Ramos (cell line): ENCODE results near the gene POLQ.
"Not testable (repeated sequence)": the region's sequence is repeated elsewhere in the genome, so short reads cannot be mapped to it uniquely, and the experiment has no call there.

Source experiments
- in situ Hi-C: fragments of 300-500 bp; cut with MboI; formaldehyde crosslinking; loops from one replicate; pipeline ENCODE4 v1.14.3; 2022; ENCODE audit warnings: low sequenced_read_pairs; ENCODE audit not compliant: unreplicated experiment

POLQ gene

GRCh38 chr3:121515862-121516261 is 29.9 kb downstream of the POLQ start:
- in situ Hi-C loops = no loop called here

- in situ Hi-C loops = no loop called here
Observed at GRCh38 chr3:121515313-121515712, 30.5 kb downstream of the POLQ start.

GRCh38 chr3:121514496-121514895 is 31.3 kb downstream of the POLQ start:
- in situ Hi-C loops = no loop called here

GRCh38 chr3:121508389-121508788 is 37.4 kb downstream of the POLQ start:
- in situ Hi-C loops = no loop called here

- in situ Hi-C loops = no loop called here
Observed at GRCh38 chr3:121505256-121505655, 40.5 kb downstream of the POLQ start.

GRCh38 chr3:121504618-121505017 is 41.2 kb downstream of the POLQ start:
- in situ Hi-C loops = no loop called here

GRCh38 chr3:121496786-121497185 is 49.0 kb downstream of the POLQ start:
- in situ Hi-C loops = no loop called here

- in situ Hi-C loops = no loop called here
Observed at GRCh38 chr3:121493431-121493830, 52.4 kb downstream of the POLQ start.

GRCh38 chr3:121491683-121492320 is 54.0 kb downstream of the POLQ start:
- in situ Hi-C loops = no loop called here

GRCh38 chr3:121490161-121490560 is 55.6 kb downstream of the POLQ start:
- in situ Hi-C loops = no loop called here

- in situ Hi-C loops = no loop called here
Observed at GRCh38 chr3:121488628-121489027, 57.2 kb downstream of the POLQ start.

- in situ Hi-C loops = no loop called here
Observed at GRCh38 chr3:121483290-121483689, 62.5 kb downstream of the POLQ start.

GRCh38 chr3:121482660-121483059 is 63.1 kb downstream of the POLQ start:
- in situ Hi-C loops = no loop called here

- in situ Hi-C loops = no loop called here
Observed at GRCh38 chr3:121481106-121481880, 64.5 kb downstream of the POLQ start.

- in situ Hi-C loops = no loop called here
Observed at GRCh38 chr3:121477589-121477988, 68.2 kb downstream of the POLQ start.

GRCh38 chr3:121473001-121473400 is 72.8 kb downstream of the POLQ start:
- in situ Hi-C loops = no loop called here

GRCh38 chr3:121467085-121467484 is 78.7 kb downstream of the POLQ start:
- in situ Hi-C loops = no loop called here

GRCh38 chr3:121463745-121464144 is 82.0 kb downstream of the POLQ start:
- in situ Hi-C loops = no loop called here

- in situ Hi-C loops = no loop called here
Observed at GRCh38 chr3:121462565-121462964, 83.2 kb downstream of the POLQ start.

GRCh38 chr3:121451752-121452151 is 94.0 kb downstream of the POLQ start:
- in situ Hi-C loops = not testable (repeated sequence)

GRCh38 chr3:121443456-121443855 is 102.3 kb downstream of the POLQ start:
- in situ Hi-C loops = no loop called here

GRCh38 chr3:121436641-121437040 is 109.1 kb downstream of the POLQ start:
- in situ Hi-C loops = no loop called here
